ENCODE data around the gene ROR2.

ROR2 gene

GRCh38 chr9:91710158-91710557 is 239.9 kb downstream of the ROR2 start:
- DNase-seq: no peak

DNA sequence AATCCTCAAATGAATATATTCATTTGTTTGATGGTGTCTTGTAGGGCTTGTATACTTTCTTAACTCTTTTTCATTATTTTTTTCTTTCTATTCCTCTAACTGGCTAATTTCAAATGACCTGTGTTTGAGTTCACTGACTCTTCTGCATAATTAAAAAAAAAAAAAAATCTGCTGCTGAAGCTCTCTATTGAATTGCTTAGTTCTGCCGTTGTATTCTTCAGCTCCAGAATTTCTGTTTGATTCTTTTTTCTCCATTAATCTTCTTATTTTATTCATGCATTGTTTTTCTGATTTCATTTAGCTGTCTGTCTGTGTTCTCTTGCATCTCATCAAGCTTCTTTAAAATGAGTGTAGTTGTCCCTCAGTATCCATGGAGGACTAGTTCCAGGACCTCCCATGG is 244.6 kb downstream of the ROR2 start:
- no peak for DNase-seq

DNA sequence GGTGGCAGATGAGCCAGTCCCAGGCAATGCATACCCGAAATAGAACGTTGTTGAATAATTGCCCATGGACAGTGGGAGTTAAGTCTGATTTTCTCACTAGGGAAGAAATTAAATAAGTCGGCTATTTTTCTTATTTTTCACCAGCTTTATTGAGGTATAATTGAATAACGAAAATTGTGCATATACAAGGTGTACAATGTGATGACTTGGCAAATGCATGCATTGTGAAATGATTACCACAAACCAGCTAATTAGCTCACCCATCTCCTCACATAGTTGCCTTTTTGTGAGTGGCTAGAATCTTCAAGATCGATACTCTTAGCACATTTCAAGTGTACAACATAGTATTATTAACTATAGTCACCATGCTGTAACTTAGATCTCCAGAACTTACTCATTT is 249.6 kb downstream of the ROR2 start:
- no peak for DNase-seq

GRCh38 chr9:91698266-91698665 is 251.8 kb downstream of the ROR2 start:
- no peak for DNase-seq

GRCh38 chr9:91697201-91697600 is 252.8 kb downstream of the ROR2 start:
- DNase-seq: no peak

- DNase-seq: no peak
Observed at GRCh38 chr9:91694081-91694870, 255.8 kb downstream of the ROR2 start.

- no peak for DNase-seq
Observed at GRCh38 chr9:91693226-91693625, 256.8 kb downstream of the ROR2 start.

DNA sequence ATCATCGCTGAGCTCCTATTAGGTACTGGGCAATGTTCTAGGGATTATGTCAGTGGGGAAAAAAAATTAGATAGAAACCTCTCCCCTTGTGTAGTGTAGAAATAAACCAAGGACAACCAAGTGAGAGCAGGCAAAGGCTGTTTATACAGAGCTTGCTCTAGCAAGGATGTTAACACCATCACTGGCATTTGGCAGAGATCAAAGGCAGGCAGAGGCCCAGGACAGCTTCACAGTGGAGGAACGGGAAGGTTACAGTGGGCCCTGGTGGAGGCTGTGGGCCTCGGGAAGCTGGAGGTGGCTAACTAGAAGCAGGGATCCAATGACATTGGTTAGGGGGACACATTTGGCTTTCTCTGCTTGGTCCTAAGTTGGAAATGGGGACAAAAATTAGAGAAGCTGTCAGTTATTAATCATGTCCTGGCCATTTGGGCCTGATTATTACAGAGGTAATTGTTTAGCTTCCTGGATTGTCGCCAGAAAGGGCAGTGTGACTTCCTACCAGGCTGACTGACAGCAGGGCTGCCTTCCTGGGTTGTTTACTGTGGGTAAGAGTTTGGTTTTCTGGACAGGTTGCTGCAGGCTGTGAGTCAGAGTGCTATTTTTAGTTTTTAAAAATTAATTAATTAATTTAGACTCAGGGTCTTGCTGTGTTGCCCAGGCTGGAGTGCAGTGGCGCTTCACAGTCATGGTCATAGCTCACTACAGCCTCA is 259.3 kb downstream of the ROR2 start:
- DNase-seq: no peak

DNA sequence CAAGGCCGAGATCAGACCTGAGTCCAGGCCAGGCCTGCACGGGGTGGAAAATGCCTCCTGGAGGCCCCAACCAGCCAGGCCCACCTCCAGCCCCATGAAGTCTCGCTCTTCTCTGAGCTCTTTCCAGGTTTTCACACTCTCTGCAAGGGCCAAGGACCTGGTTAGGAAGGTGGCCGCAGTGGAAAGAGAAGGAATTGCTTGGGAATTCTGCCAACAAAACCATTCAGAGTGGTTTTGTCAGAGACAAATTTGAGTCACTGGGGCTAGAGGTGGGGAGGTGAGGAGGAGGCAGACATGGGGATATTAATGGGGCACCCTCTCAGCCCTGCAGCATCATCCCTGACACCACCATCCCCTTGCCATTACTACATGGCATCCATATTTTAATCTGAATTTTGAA is 261.0 kb downstream of the ROR2 start:
- DNase-seq: no peak

GRCh38 chr9:91683269-91683668 is 266.8 kb downstream of the ROR2 start:
- DNase-seq: no peak

DNA sequence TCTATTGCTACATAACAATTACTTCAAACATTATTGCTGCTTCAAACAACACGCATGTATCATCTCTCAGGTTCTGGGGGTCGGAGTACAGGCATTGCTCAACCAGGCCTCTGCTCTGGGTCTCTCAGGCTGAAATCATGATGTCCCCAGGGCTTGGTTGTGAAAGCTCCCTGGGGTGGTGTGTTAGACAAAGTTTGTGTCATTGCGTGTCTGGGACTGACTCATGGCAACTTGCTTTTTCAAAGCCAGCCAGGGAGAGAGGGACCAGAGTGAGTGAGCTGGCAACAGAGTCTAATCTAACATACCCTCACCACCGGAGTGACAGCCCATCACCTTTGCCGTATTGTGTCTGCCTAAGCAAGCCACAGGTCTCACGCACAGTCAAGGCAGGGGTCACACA is 267.2 kb downstream of the ROR2 start:
- DNase-seq: no peak

- peak; percentile 25 for DNase-seq
Observed at GRCh38 chr9:91681461-91682305, 268.3 kb downstream of the ROR2 start.

GRCh38 chr9:91680998-91681397 is 269.0 kb downstream of the ROR2 start:
- no peak for DNase-seq

- DNase-seq: no peak
Observed at GRCh38 chr9:91680106-91680505, 269.9 kb downstream of the ROR2 start.

- no peak for DNase-seq
Observed at GRCh38 chr9:91678807-91679580, 271.0 kb downstream of the ROR2 start.

DNA sequence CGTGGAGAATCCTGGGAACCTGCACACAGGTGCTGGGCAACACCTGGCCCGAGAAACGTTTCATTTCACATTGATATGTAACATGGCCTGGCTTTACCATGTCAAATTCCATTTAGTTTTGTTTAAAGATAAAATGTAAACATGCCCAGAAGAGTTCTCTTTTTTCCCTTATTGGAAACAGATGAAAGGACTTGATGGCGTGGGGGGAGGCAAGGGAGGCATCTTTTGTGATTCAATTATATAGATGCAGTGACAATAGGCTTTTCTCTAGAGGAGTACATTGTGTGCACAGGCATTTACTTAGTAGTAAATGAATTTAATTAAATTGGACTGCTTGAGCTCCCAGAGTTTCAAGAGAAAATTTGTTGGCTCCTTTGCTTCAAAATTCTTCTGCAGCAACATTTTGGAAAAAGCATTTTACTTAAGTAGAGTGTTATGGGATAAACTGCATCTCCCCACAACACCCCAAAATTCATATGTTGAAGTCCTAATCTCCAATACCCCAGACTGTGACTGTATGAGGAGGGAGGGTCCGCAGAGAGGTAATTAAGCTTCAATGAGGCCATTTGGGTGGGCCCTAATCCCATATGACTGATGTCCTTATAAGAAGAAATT is 272.1 kb downstream of the ROR2 start:
- DNase-seq: no peak

DNA sequence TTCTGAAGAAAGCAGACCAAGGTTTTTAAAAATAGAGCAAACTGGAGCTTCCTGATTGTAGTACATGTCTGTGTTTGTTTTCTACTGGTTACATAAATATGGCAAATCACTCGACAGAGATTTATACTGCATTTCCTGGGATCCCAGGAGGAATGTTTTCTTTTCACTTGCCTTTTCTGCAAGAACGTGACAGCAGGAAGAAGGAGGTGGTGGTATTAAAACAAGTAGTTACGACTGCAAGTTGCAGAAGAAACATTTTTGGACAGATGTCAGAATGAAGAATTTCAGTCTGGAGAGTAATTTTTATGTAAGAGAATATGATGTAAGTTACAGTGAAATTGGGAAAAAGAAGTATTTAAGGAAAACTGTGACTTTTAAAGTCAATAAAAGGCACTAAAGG is 272.7 kb downstream of the ROR2 start:
- no peak for DNase-seq

- DNase-seq: no peak
Observed at GRCh38 chr9:91676046-91676445, 274.0 kb downstream of the ROR2 start.

GRCh38 chr9:91664663-91665062 is 285.4 kb downstream of the ROR2 start:
- no peak for DNase-seq

- no peak for DNase-seq
Observed at GRCh38 chr9:91663858-91664257, 286.2 kb downstream of the ROR2 start.

DNA sequence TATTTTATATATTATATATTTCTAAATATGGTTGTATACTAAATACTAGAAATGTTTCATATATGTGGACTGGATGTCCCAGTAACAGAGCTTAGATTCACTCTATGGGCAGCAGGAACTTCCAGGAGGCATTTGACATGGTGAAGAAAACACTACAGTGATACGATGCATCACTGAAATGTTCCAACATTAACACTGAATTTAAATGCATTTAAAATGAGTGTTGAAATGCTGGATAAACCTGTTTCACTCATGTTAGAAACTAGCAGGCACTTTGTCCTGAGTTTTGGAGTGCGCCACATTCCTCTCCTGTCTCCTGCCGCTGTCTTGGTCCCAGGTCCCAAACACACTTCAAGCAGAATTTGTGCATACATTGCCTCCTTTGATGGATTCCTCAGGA is 288.6 kb downstream of the ROR2 start:
- DNase-seq: no peak

- no peak for DNase-seq
Observed at GRCh38 chr9:91660521-91660920, 289.5 kb downstream of the ROR2 start.
